ENCODE measurements around the gene RFFL.

RFFL gene

GRCh38 chr17:35079547-35080423 lies 16.3 kb upstream of the RFFL start:
- DNase-seq = no peak

- DNase-seq = no peak
These were observed 13.4 kb upstream of the RFFL start for GRCh38 chr17:35076874-35077273.

GRCh38 chr17:35074711-35075707 lies 11.5 kb upstream of the RFFL start:
- DNase-seq = no peak

DNA sequence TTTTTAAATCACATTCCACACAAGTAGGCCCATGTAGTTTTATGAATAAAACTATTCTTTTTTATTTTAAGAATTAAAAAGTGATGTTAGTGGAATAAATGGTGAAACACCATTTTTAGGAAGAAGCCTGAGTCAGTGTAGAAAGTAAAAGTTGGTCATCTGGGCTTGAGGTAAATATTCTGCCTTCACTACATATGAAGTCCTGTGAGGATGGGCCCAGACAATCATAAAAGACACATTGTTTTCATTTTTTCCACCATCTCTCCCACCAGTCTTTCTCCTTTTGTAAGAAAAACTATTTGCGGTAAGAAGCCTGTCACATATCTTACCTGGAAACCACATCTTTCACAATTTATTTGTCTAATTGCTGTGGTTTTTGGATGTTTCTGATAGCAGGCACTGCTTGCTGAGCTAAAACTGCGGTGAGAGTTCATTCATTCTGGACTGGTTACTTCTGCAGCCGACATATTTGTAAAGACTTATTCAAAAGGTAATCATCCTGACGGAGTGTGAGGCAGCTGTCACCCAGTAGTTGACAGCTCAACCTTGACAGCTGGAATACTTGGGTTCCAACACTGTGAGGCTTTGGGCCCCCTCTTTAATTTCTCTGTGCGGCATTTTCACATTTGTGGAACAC lies 10.6 kb upstream of the RFFL start:
- DNase-seq = no peak

DNA sequence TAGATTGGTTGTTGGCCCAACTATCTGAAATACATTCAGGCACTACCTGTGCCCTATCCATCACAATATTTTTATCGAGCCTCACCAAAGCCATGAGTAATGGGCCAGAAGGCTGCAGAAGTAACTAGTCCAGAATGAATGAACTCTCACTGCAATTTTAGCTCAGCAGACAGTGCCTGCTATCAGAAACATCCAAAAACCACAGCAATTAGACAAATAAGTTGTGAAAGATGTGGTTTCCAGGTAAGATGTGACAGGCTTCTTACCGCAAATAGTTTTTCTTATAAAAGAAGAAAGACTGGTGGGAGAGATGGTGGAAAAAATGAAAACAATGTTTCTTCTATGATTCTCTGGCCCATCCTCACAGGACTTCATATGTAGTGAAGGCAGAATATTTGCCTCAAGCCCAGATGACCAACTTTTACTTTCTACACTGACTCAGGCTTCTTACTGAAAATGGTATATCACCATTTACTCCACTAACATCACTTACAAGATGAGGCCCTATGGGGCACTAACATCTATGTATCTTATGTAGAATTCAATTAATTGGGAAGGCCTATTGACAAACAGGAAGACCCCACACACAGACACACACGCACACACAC lies 9.8 kb upstream of the RFFL start:
- no peak for DNase-seq

DNA sequence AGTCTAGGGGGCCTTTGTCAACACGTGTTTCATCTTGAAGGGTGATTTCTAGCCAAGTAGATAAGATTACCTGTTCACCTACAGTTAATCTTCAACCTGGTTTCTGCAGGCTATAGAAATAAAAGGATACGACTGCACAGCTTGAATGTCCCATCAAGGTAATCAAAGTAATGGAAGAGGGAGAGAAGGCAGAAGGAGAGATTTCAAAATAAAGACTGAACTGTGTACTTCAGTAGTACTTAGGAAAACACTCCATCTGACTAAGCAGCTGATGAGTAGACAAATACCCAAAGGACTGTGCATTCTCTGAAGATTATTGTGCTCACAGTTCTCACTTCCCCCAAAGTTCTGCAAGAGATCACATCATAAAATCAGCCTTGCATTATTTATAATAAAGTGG lies 5.8 kb upstream of the RFFL start:
- peak; percentile 50 for DNase-seq

DNA sequence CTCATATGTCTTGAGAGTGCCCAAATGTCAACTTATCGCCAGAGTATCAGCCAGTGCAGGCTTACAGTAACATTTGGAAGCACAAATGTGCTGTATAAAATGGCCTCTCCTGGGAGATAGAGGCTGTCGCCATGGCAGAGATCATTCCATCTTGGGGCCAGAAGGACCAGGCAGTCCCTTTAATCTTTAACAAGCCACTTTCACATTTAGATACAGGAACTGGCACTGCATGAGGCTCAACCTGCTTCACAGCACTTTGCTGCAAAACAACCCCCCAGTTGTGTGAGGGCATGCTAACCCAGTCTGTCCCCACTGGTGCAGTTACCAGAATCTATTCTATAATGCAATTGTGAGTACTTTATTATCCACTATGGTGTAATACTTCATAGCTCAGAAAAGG lies 4.7 kb upstream of the RFFL start:
- DNase-seq = no peak

- no peak for DNase-seq
These were observed 2.4 kb upstream of the RFFL start for GRCh38 chr17:35065880-35066279.

DNA sequence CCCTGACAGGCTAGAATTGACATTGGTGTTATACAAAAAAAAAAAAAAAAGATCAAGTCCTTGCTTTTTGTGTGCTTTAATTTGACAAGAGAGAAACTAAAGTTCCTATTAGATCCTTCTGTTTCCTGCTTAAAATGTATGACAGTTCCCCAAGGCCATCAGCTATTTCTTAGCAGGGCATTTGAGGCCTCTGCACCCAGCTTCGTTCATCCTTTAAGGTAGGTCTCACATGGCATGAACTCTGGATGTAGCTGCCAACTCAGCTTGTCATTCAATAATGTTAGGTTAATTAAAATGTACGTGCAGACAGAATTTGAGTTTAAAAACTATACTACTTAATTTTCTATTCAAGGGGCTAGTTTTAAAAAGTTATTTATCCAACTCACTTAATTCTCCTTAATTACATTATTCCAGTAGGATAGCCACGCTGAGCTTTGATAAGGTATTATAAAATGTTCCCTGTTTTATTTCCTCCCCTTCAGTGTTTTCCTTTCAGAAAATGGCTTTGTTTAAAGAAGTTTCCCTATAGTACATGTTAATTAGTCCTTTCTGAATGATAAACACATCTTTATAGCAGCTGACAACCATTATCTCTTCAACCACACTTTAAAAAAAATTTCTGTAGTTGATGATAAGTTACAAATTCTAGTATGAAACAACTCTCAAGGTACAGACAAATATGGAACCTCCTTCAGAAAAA lies 1.2 kb upstream of the RFFL start:
- DNase-seq = no peak

DNA sequence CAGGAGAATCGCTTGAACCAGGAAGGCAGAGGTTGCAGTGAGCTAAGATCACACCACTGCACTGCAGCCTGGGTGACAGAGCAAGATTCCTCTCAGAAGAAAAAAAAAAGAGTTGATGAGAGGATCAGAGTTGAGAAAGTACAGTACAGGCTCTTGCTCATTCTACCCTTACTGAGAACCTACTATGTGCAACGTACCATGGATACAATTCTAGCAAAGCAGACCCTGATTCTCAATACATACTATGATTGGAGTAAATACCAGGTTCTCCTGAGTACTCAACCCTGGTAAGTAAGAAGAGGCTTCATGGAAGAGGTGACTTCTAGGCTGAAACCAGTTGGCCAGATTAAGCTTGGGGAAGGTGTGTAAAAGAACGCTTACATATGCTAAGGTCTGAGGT lies 1.2 kb downstream of the RFFL start:
- no peak for DNase-seq

- DNase-seq = no peak
These were observed 6.1 kb downstream of the RFFL start for GRCh38 chr17:35057332-35057915.

GRCh38 chr17:35056013-35056412 lies 7.5 kb downstream of the RFFL start:
- DNase-seq = no peak

GRCh38 chr17:35053204-35053603 lies 10.3 kb downstream of the RFFL start:
- no peak for DNase-seq

- no peak for DNase-seq
These were observed 10.7 kb downstream of the RFFL start for GRCh38 chr17:35052780-35053179.

- no peak for DNase-seq
These were observed 11.3 kb downstream of the RFFL start for GRCh38 chr17:35052241-35052610.

- peak; percentile 48 for DNase-seq
These were observed 11.8 kb downstream of the RFFL start for GRCh38 chr17:35051579-35052240.

DNA sequence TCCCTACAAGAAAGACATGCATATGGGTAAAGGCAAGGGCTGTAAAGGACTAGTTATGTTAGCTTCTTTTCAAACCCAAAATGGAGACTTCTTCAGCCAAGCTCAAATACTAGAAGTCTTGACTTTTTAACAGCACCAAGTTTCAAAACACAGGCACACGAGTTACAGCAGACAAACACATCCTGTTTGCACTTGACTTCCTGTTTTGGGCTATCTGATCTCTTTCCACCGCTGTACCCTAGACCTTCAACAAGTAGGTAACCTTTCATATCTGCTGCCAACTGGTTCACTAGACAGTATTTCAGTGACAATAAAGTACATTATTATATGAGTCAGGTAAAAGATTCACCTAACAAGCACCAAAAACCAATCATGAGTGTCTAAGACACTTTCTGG lies 12.3 kb downstream of the RFFL start:
- DNase-seq = peak; percentile 67

GRCh38 chr17:35050170-35050569 lies 13.3 kb downstream of the RFFL start:
- no peak for DNase-seq

GRCh38 chr17:35048685-35049379 lies 14.7 kb downstream of the RFFL start:
- no peak for DNase-seq

GRCh38 chr17:35046740-35047283 lies 16.7 kb downstream of the RFFL start:
- peak; percentile 50 for DNase-seq

Measured in MV-4-11 (cell line).